PC-9 (cell line): ENCODE results near the gene RUBCN.

Experiments
- CTCF ChIP-seq: fragments of 200-600 bp; sonication (generic); conservative IDR thresholded peaks from 2 replicates; pipeline ENCODE4 v1.6.1; 2017; ENCODE audit warnings: mixed run types, antibody characterized with exemption, mild to moderate bottlenecking, moderate library complexity
- EZH2 ChIP-seq: fragments of 200-600 bp; sonication (generic); IDR thresholded peaks from 2 replicates; pipeline ENCODE4 v1.8.0; 2017; ENCODE audit warnings: antibody characterized with exemption, low read depth

- TF ChIP-seq CTCF (no peak), EZH2 (no peak)
These were observed 3.7 kb downstream of the RUBCN start for GRCh38 chr3:197733042-197733441.
